ENCODE measurements around the gene KIF1A.

Gene KIF1A

GRCh38 chr2:240819858-240820606 is at the start of gene KIF1A:
Gene KIF1A (minus strand): TSS chr2:240820219. CDS start chr2:240797752, 22,467 bp downstream.
- no peak within 1 kb of the TSS for H3K4me3 ChIP-seq (ENCODE audit: low read length)
- DNase-seq (ENCODE audit: low read depth), result no peak
- no peak for TF ChIP-seq CTCF (conservative IDR thresholded peaks at IDR 0.05; ENCODE audit: low read length)

GRCh38 chr2:240869109-240869955 is 49.3 kb upstream of the KIF1A start:
- H3K4me3 ChIP-seq (ENCODE audit: low read length), result no peak overlapping the region
- DNase-seq (ENCODE audit: low read depth), result no peak
- no peak for TF ChIP-seq CTCF (conservative IDR thresholded peaks at IDR 0.05; ENCODE audit: low read length)

- DNase-seq (ENCODE audit: low read depth), result peak; percentile 16
- no peak for TF ChIP-seq CTCF (conservative IDR thresholded peaks at IDR 0.05; ENCODE audit: low read length)
- no peak within 1 kb of the TSS for H3K4me3 ChIP-seq (ENCODE audit: low read length)
Measured at GRCh38 chr2:240868286-240869108, 48.5 kb upstream of the KIF1A start, which contains the start of gene AGXT. Gene AGXT (plus strand): TSS chr2:240868824. CDS start chr2:240868866, 42 bp downstream.

- no peak overlapping the region for H3K4me3 ChIP-seq (ENCODE audit: low read length)
- TF ChIP-seq CTCF (conservative IDR thresholded peaks at IDR 0.05; ENCODE audit: low read length), result no peak
- DNase-seq (ENCODE audit: low read depth), result no peak
Measured at GRCh38 chr2:240865391-240865790, 45.4 kb upstream of the KIF1A start.

GRCh38 chr2:240864475-240864874 is 44.5 kb upstream of the KIF1A start:
- H3K4me3 ChIP-seq (ENCODE audit: low read length), result no peak overlapping the region
- TF ChIP-seq CTCF (conservative IDR thresholded peaks at IDR 0.05; ENCODE audit: low read length), result no peak
- no peak for DNase-seq (ENCODE audit: low read depth)

GRCh38 chr2:240861547-240861946 is 41.5 kb upstream of the KIF1A start:
- no peak for DNase-seq (ENCODE audit: low read depth)
- no peak overlapping the region for H3K4me3 ChIP-seq (ENCODE audit: low read length)
- no peak for TF ChIP-seq CTCF (conservative IDR thresholded peaks at IDR 0.05; ENCODE audit: low read length)
